ENCODE results near the gene LRRC14B. TPM values are rescaled to one million over a fixed set of nuclear protein-coding genes. Genes with fewer than 3 reads are reported as not detected.
"Not testable (repeated sequence)": the region's sequence is repeated elsewhere in the genome, so short reads cannot be mapped to it uniquely, and the experiment has no call there.

The LRRC14B gene
- total and polyA plus RNA-seq, 10 donors, result 0.10 TPM; not detected in 9

- intact Hi-C loops (cut with DNase I; ENCODE audit: low total_unique reads), result no loop called here
- Histone ChIP-seq H3K9me3 (no peaks in the 10 kb centered on the region), H3K27me3 (replicated peaks in 1 of 7) (no peaks in the 10 kb centered on the region), H3K4me3 (no peak overlapping the region), H3K27ac (no peak overlapping the region), H3K4me1 (peaks cover 0 to 8% (median 0%) of the 10 kb centered on the region in 6 donors), H3K36me3 (peaks cover 0 to 61% (median 32%) of the 10 kb centered on the region in 6 donors)
- WGBS, 5 donors, result 81 to 85% (median 83%) methylated on average over 8 of the region's 8 CpGs
- DNase-seq, result no peak
- no peak for TF ChIP-seq CTCF (IDR thresholded peaks at IDR 0.05 in 8 of 11, conservative IDR thresholded peaks at IDR 0.05 in 3 of 11)
Observed at GRCh38 chr5:206927-207536, 15.7 kb downstream of the LRRC14B start.

GRCh38 chr5:207599-207998 lies 16.3 kb downstream of the LRRC14B start:
- H3K4me3 ChIP-seq, result no peak overlapping the region
- intact Hi-C loops (cut with DNase I; ENCODE audit: low total_unique reads), result no loop called here
- no peaks in the 10 kb centered on the region for H3K27me3 ChIP-seq (replicated peaks in 1 of 7)
- peaks cover 0 to 8% (median 0%) of the 10 kb centered on the region in 6 donors for H3K4me1 ChIP-seq
- H3K9me3 ChIP-seq, result no peaks in the 10 kb centered on the region
- TF ChIP-seq POLR2AphosphoS5 (IDR thresholded peaks at IDR 0.05) (no peak), CTCF (IDR thresholded peaks at IDR 0.05 in 8 of 11, conservative IDR thresholded peaks at IDR 0.05 in 3 of 11) (no peak), POLR2A (IDR thresholded peaks at IDR 0.05) (no peak)
- H3K27ac ChIP-seq, result no peak overlapping the region
- 78 to 90% (median 86%) methylated on average over 14 of the region's 14 CpGs for WGBS, 5 donors
- peak; percentile 37 for DNase-seq
- H3K36me3 ChIP-seq, result peaks cover 0 to 61% (median 32%) of the 10 kb centered on the region in 6 donors

GRCh38 chr5:208449-209114 lies 17.3 kb downstream of the LRRC14B start:
- 91 to 94% (median 93%) methylated on average over 15 of the region's 15 CpGs for WGBS, 5 donors
- intact Hi-C loops (cut with DNase I; ENCODE audit: low total_unique reads), result no loop called here

GRCh38 chr5:213803-214395 lies 22.6 kb downstream of the LRRC14B start:
- TF ChIP-seq POLR2A (IDR thresholded peaks at IDR 0.05) (no peak), POLR2AphosphoS5 (IDR thresholded peaks at IDR 0.05) (no peak), CTCF (IDR thresholded peaks at IDR 0.05 in 8 of 11, conservative IDR thresholded peaks at IDR 0.05 in 3 of 11) (no peak)
- Histone ChIP-seq H3K36me3 (peaks cover 0 to 24% (median 5%) of the 10 kb centered on the region in 6 donors), H3K4me3 (no peak overlapping the region), H3K27ac (no peak overlapping the region), H3K4me1 (peaks cover 0 to 47% (median 19%) of the 10 kb centered on the region in 6 donors), H3K9me3 (no peaks in the 10 kb centered on the region), H3K27me3 (replicated peaks in 1 of 7) (no peaks in the 10 kb centered on the region)
- WGBS, 5 donors, result 78 to 85% (median 84%) methylated on average over 12 of the region's 12 CpGs
- no peak for DNase-seq
- intact Hi-C loops (cut with DNase I; ENCODE audit: low total_unique reads), result no loop called here

More at GRCh38 chr5:208449-209114, 17.3 kb downstream of the LRRC14B start:
- Histone ChIP-seq H3K9me3 (no peaks in the 10 kb centered on the region), H3K4me3 (no peak overlapping the region), H3K36me3 (peaks cover 0 to 58% (median 26%) of the 10 kb centered on the region in 6 donors), H3K27me3 (replicated peaks in 1 of 7) (no peaks in the 10 kb centered on the region), H3K4me1 (peaks cover 0 to 11% (median under 1%) of the 10 kb centered on the region in 6 donors), H3K27ac (no peak overlapping the region)
- peak; percentile 58 for DNase-seq
- TF ChIP-seq POLR2AphosphoS5 (IDR thresholded peaks at IDR 0.05) (no peak), POLR2A (IDR thresholded peaks at IDR 0.05) (no peak)

- Histone ChIP-seq H3K4me1 (peaks cover under 1 to 54% (median 29%) of the 10 kb centered on the region in 6 donors), H3K36me3 (peaks cover 0 to 24% (median 5%) of the 10 kb centered on the region in 6 donors)
- DNase-seq; H3K9me3 ChIP-seq; H3K27me3 ChIP-seq (replicated peaks in 1 of 7); intact Hi-C loops (cut with DNase I; ENCODE audit: low total_unique reads); H3K4me3 ChIP-seq; H3K27ac ChIP-seq: not testable (repeated sequence)
- 56 to 86% (median 80%) methylated on average over 1 to 2 of the region's 2 CpGs for WGBS, 5 donors
Observed at GRCh38 chr5:215256-215655, 24.0 kb downstream of the LRRC14B start.

GRCh38 chr5:216076-216475 lies 24.8 kb downstream of the LRRC14B start:
- DNase-seq; H3K27me3 ChIP-seq (replicated peaks in 1 of 7); H3K4me3 ChIP-seq; H3K9me3 ChIP-seq; H3K27ac ChIP-seq; intact Hi-C loops (cut with DNase I; ENCODE audit: low total_unique reads): not testable (repeated sequence)
- peaks cover 0 to 24% (median 5%) of the 10 kb centered on the region in 6 donors for H3K36me3 ChIP-seq
- H3K4me1 ChIP-seq, result peaks cover 9 to 61% (median 37%) of the 10 kb centered on the region in 6 donors
- WGBS, 5 donors, result 69 to 90% (median 77%) methylated on average over 8 to 10 of the region's 10 CpGs

All from spleen (tissue), 11 donors.